HEK293T (cell line): Measurements from ENCODE around the gene HCN1.

Experiments used
- ARNT ChIP-seq: fragments of 450-650 bp; IDR thresholded peaks from 2 replicates; pipeline ENCODE4 v1.6.1; 2017; ENCODE audit warnings: mild to moderate bottlenecking
- BHLHE40 ChIP-seq: fragments of 450-650 bp; IDR thresholded peaks from 2 replicates; pipeline ENCODE4 v1.6.1; 2016; ENCODE audit warnings: mild to moderate bottlenecking, moderate library complexity, borderline replicate concordance
- ELF4 ChIP-seq: fragments of 450-650 bp; IDR thresholded peaks from 2 replicates; pipeline ENCODE4 v1.6.1; 2017; ENCODE audit warnings: antibody characterized with exemption
- FOXA1 ChIP-seq: fragments of 450-650 bp; IDR thresholded peaks from 2 replicates; pipeline ENCODE4 v1.6.1; 2016; ENCODE audit warnings: mild to moderate bottlenecking
- FOXK2 ChIP-seq: fragments of 450-650 bp; IDR thresholded peaks from 2 replicates; pipeline ENCODE4 v1.6.1; 2016; ENCODE audit warnings: mild to moderate bottlenecking
- FOXM1 ChIP-seq: fragments of 450-650 bp; IDR thresholded peaks from 2 replicates; pipeline ENCODE4 v1.6.1; 2017; ENCODE audit warnings: mild to moderate bottlenecking, borderline replicate concordance
- L3MBTL2 ChIP-seq: fragments of 450-650 bp; conservative IDR thresholded peaks from 2 replicates; pipeline ENCODE4 v1.6.1; 2016; ENCODE audit warnings: mild to moderate bottlenecking
- LEF1 ChIP-seq: fragments of 450-650 bp; IDR thresholded peaks from 2 replicates; pipeline ENCODE4 v1.6.1; 2017; ENCODE audit warnings: mild to moderate bottlenecking, borderline replicate concordance
- NFRKB ChIP-seq: fragments of 450-650 bp; IDR thresholded peaks from 2 replicates; pipeline ENCODE4 v1.6.1; 2016; ENCODE audit warnings: mild to moderate bottlenecking, moderate library complexity
- SP1 ChIP-seq: fragments of 450-650 bp; IDR thresholded peaks from 2 replicates; pipeline ENCODE4 v1.6.1; 2017
- SUZ12 ChIP-seq: fragments of 450-650 bp; IDR thresholded peaks from 2 replicates; pipeline ENCODE4 v1.6.1; 2016; ENCODE audit warnings: mild to moderate bottlenecking
- TARDBP ChIP-seq: fragments of 450-650 bp; IDR thresholded peaks from 2 replicates; pipeline ENCODE4 v1.6.1; 2016

DNA sequence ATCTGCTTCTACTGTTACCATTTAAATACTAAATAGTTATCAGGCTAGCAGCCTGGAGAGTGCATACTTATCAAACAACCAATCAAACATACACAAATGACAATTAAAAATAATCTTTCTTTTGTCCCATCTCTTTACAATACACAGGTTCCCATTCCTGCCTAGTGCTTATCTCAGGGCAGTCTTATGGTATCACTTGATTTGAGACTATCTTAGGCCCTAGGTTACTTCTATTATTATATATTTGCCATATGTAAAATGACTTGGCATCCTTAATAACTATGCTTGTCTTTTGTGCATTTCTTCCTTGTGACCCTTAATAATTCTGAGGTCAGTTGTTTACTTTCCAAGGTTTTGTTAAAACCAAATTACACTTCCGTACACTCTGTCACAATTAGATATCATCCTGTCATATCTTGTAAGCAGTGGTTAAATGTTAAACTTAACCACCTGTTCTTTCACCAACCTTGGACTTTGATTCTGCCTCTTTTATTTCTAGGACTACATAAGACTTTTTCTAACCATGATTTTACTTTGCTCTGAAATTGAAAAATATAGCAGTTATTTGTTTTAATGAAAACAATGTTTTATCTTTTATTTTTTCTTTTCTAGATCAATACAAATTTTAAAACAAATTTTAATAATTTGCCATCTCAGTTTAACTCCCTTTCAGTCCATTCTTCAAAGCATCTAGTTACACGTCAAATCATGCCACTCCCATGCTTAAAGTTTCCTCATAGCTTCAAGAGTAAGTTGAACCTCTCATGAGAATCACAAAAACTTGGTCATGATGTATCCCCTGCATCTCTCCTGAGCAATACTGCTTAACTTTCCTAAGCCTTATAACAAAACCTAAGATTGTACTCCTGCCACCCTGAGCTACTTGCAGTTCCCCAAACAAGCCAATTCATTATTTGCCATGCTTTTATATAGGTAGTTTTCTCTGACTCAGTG is 281.3 kb downstream of the HCN1 start:
- TF ChIP-seq ARNT (no peak), TARDBP (no peak), LEF1 (no peak), SP1 (no peak), FOXM1 (no peak), L3MBTL2 (no peak), FOXK2 (no peak), ELF4 (no peak), SUZ12 (no peak), BHLHE40 (no peak), FOXA1 (no peak), NFRKB (no peak)
